H1 (cell line): ENCODE measurements around the gene NUP210L. TPM values are rescaled to one million over a fixed set of nuclear protein-coding genes. Genes with fewer than 3 reads are reported as not detected.

ENCODE experiments used
- CTCF ChIA-PET: fragments of 300-600 bp; sonication (Branson Sonifier 250); formaldehyde crosslinking; loops from one replicate; lab custom pipeline; 2021; ENCODE audit not compliant: partially characterized antibody; lab: Charles Lee
- POLR2A ChIA-PET: fragments of 300-600 bp; sonication (Branson Sonifier 250); formaldehyde crosslinking; loops from one replicate; lab custom pipeline; 2021; ENCODE audit warnings: inconsistent platforms; ENCODE audit not compliant: partially characterized antibody; lab: Charles Lee
- DNase-seq, 2 experiments: peaks; one replicate each; pipeline versions ENCODE4 v3.0.0 to v3.0.0-alpha.2; 2010 to 2022; ENCODE audit warnings: low spot score in 2 of 2, low read depth in 1 of 2, mixed read lengths in 1 of 2
- FAIRE-seq: peaks from 2 replicates; lab custom pipeline; 2011; peaks lifted over from hg19 to GRCh38; lab: Jason Lieb, UNC
- H2AFZ ChIP-seq: 2 replicates; pipeline ENCODE4 v1.8.1; 2012; ENCODE audit warnings: low read length, inconsistent platforms
- H2AK5ac ChIP-seq: 2 replicates; pipeline ENCODE4 v1.6.1; 2013; ENCODE audit warnings: low read depth, low read length
- H2BK120ac ChIP-seq: replicated peaks from 2 replicates; pipeline ENCODE3; 2013; ENCODE audit warnings: low read depth, low read length, inconsistent platforms
- H2BK12ac ChIP-seq: 2 replicates; pipeline ENCODE4 v1.6.1; 2013; ENCODE audit warnings: low read depth, low read length
- H2BK15ac ChIP-seq: 2 replicates; pipeline ENCODE4 v1.6.1; 2013; ENCODE audit warnings: low read length
- H2BK20ac ChIP-seq: 2 replicates; pipeline ENCODE4 v1.6.1; 2013; ENCODE audit warnings: low read length
- H2BK5ac ChIP-seq: 2 replicates; pipeline ENCODE4 v1.6.1; 2013; ENCODE audit warnings: low read depth, low read length
- H3K14ac ChIP-seq: 2 replicates; pipeline ENCODE4 v1.6.1; 2013; ENCODE audit warnings: inconsistent platforms; ENCODE audit not compliant: insufficient read length
- H3K18ac ChIP-seq: 2 replicates; pipeline ENCODE4 v1.6.1; 2013; ENCODE audit warnings: low read length; ENCODE audit errors: extremely low read depth
- H3K23ac ChIP-seq: 2 replicates; pipeline ENCODE4 v1.6.1; 2013; ENCODE audit warnings: inconsistent platforms; ENCODE audit not compliant: insufficient read length
- H3K23me2 ChIP-seq: 2 replicates; pipeline ENCODE4 v1.6.1; 2013; ENCODE audit warnings: low read depth, low read length
- H3K27ac ChIP-seq: 2 replicates; pipeline ENCODE4 v1.6.1; 2011; ENCODE audit warnings: low read depth, low read length, inconsistent platforms
- H3K27me3 ChIP-seq, 4 experiments: replicated peaks in 1 of 4; 1 replicate in 1 of 4; 2 replicates in 3 of 4; pipeline versions ENCODE4 v1.6.1 to v1.8.1; 2011 to 2013; ENCODE audit warnings: low read length in 3 of 4, mild to moderate bottlenecking in 3 of 4, inconsistent platforms in 2 of 4, mixed read lengths in 2 of 4, moderate library complexity in 1 of 4; ENCODE audit not compliant: control insufficient read depth in 3 of 4, insufficient read depth in 3 of 4; ENCODE audit errors: extremely low read depth in 1 of 4
- H3K36me3 ChIP-seq, 4 experiments: 2 replicates each; pipeline versions ENCODE4 v1.6.1 to v1.8.1; 2011 to 2013; ENCODE audit warnings: mild to moderate bottlenecking in 4 of 4, low read length in 3 of 4, moderate library complexity in 2 of 4, control low read depth in 1 of 4, inconsistent platforms in 1 of 4; ENCODE audit not compliant: insufficient read depth in 4 of 4, control insufficient read depth in 2 of 4
- H3K4ac ChIP-seq: replicated peaks from 2 replicates; pipeline ENCODE3; 2013; ENCODE audit warnings: low read length, low read depth, mixed read lengths, inconsistent platforms; ENCODE audit not compliant: insufficient read length
- H3K4me1 ChIP-seq, 4 experiments: replicated peaks in 1 of 4; 1 replicate in 1 of 4; 2 replicates in 3 of 4; pipeline versions ENCODE4 v1.6.1 to v1.8.1; 2011 to 2013; ENCODE audit warnings: low read length in 3 of 4, inconsistent platforms in 2 of 4, mixed read lengths in 1 of 4; ENCODE audit not compliant: insufficient read depth in 4 of 4, control insufficient read depth in 3 of 4
- H3K4me2 ChIP-seq, 2 experiments: 2 replicates each; pipeline versions ENCODE4 v1.6.1 to v1.8.1; 2011 to 2013; ENCODE audit warnings: low read depth in 2 of 2, low read length in 2 of 2, control low read depth in 1 of 2, inconsistent platforms in 1 of 2, mild to moderate bottlenecking in 1 of 2; ENCODE audit not compliant: insufficient read depth in 1 of 2
- H3K4me3 ChIP-seq, 4 experiments: fragments of 200-600, 300-600 bp in 1 of 4; sonication (generic), shearing (Covaris generic), sonication (Bioruptor Twin) in 1 of 4; 2 replicates each; pipeline versions ENCODE4 v1.5.1 to v1.8.1; 2011 to 2016; ENCODE audit warnings: low read length in 4 of 4, low read depth in 3 of 4, control low read depth in 2 of 4, inconsistent platforms in 2 of 4, mild to moderate bottlenecking in 2 of 4, mixed read lengths in 1 of 4, moderate library complexity in 1 of 4; ENCODE audit not compliant: insufficient read depth in 2 of 4; ENCODE audit errors: extremely low read depth in 1 of 4
- H3K56ac ChIP-seq: replicated peaks from 2 replicates; pipeline ENCODE3; 2013; ENCODE audit warnings: low read depth, mild to moderate bottlenecking, mixed read lengths, low read length, inconsistent platforms; ENCODE audit not compliant: insufficient read length
- H3K79me1 ChIP-seq: 2 replicates; pipeline ENCODE4 v1.6.1; 2013; ENCODE audit warnings: low read depth, low read length, control low read depth
- H3K79me2 ChIP-seq, 2 experiments: 2 replicates each; pipeline versions ENCODE4 v1.6.1 to v1.8.1; 2012 to 2013; ENCODE audit warnings: low read length in 2 of 2, mild to moderate bottlenecking in 2 of 2, inconsistent platforms in 1 of 2; ENCODE audit not compliant: insufficient read depth in 2 of 2, control insufficient read depth in 1 of 2
- H3K9ac ChIP-seq, 4 experiments: replicated peaks in 1 of 4; 1 replicate in 1 of 4; 2 replicates in 3 of 4; pipeline versions ENCODE4 v1.6.1 to v1.8.1; 2011 to 2013; ENCODE audit warnings: low read depth in 3 of 4, low read length in 3 of 4, control low read depth in 2 of 4, mild to moderate bottlenecking in 2 of 4, moderate library complexity in 2 of 4, inconsistent platforms in 1 of 4; ENCODE audit errors: extremely low read depth in 1 of 4
- H3K9me3 ChIP-seq, 2 experiments: 2 replicates each; pipeline versions ENCODE4 v1.6.1 to v1.8.1; 2012 to 2013; ENCODE audit warnings: mild to moderate bottlenecking in 2 of 2, moderate library complexity in 2 of 2, control low read depth in 1 of 2, inconsistent platforms in 1 of 2, low read depth in 1 of 2, low read length in 1 of 2, mixed read lengths in 1 of 2; ENCODE audit not compliant: insufficient read depth in 2 of 2
- H4K20me1 ChIP-seq, 2 experiments: replicated peaks in 1 of 2; 2 replicates each; pipeline versions ENCODE3 to v1.8.1; 2011 to 2013; ENCODE audit warnings: inconsistent platforms in 2 of 2, low read length in 2 of 2, mild to moderate bottlenecking in 1 of 2; ENCODE audit not compliant: insufficient read depth in 2 of 2, control insufficient read depth in 1 of 2
- H4K5ac ChIP-seq: 2 replicates; pipeline ENCODE4 v1.6.1; 2013; ENCODE audit warnings: low read length, low read depth, mixed read lengths, inconsistent platforms; ENCODE audit not compliant: insufficient read length
- H4K8ac ChIP-seq: 2 replicates; pipeline ENCODE4 v1.8.0; 2013; ENCODE audit warnings: mild to moderate bottlenecking, moderate library complexity, low read length, inconsistent platforms; ENCODE audit not compliant: insufficient read depth; ENCODE audit errors: extremely low read depth
- H4K91ac ChIP-seq: replicated peaks from 2 replicates; pipeline ENCODE3; 2013; ENCODE audit warnings: low read length, mixed read lengths, inconsistent platforms; ENCODE audit not compliant: insufficient read length
- HDAC6 ChIP-seq: IDR thresholded peaks from one replicate; pipeline ENCODE4 v1.7.1; 2012; ENCODE audit warnings: low read depth, mild to moderate bottlenecking, inconsistent platforms, low read length, moderate library complexity
- RAD21 ChIP-seq, 2 experiments: IDR thresholded peaks in 1 of 2; conservative IDR thresholded peaks in 1 of 2; 2 replicates each; pipeline ENCODE4 v1.6.1; 2011; ENCODE audit warnings: low read depth in 2 of 2, low read length in 2 of 2, improper control_type of control experiment in 1 of 2, inconsistent platforms in 1 of 2, mild to moderate bottlenecking in 1 of 2, moderate library complexity in 1 of 2
- SP4 ChIP-seq: IDR thresholded peaks from 2 replicates; pipeline ENCODE4 v1.6.1; 2012; ENCODE audit warnings: low read length, inconsistent platforms
- WGBS, 2 experiments: shearing (Covaris generic) in 1 of 2; methylation state at CpG; one replicate each; pipeline versions ENCODE4 v1.1.6 to v1.1.7; 2013 to 2015; ENCODE audit warnings: low lambda C conversion rate in 2 of 2, mixed read lengths in 2 of 2, inconsistent platforms in 1 of 2, low coverage in 1 of 2, missing lambda C conversion rate in 1 of 2; ENCODE audit not compliant: insufficient replicate concordance in 2 of 2, insufficient coverage in 1 of 2, insufficient read length in 1 of 2; ENCODE audit errors: extremely low coverage in 1 of 2, missing lambda C conversion rate in 1 of 2; 5-methylcytosine and 5-hydroxymethylcytosine counted together
- polyA plus RNA-seq, 7 experiments: library from polyadenylated mRNA; depleted of rRNA in 3 of 7; stranded (reverse) in 5 of 7; unstranded in 2 of 7; fragments of >200 nt in 5 of 7; fragments of 200-250 nt in 2 of 7; gene quantifications; 1 replicate in 5 of 7; 2 replicates in 1 of 7; 4 replicates in 1 of 7; pipeline versions ENCODE4 v1.2.1 to v1.2.3, GENCODE V29; 2011 to 2013; ENCODE audit warnings: missing spikeins in 2 of 7, mixed read lengths in 2 of 7
- total RNA-seq: library from RNA; stranded (reverse); fragmentation: NEBNext Ultra II Directional; extraction: Animal tissue kit (Norgen Biotek cat#: 25700); gene quantifications from 2 replicates; pipeline ENCODE4 v1.2.1, GENCODE V29; 2021
- TF ChIP-seq, protein P1 (sequence below): IDR thresholded peaks from 2 replicates; pipeline ENCODE4 v1.6.1; 2012; ENCODE audit warnings: inconsistent platforms
- TF ChIP-seq, protein P2 (sequence below): IDR thresholded peaks from 2 replicates; pipeline ENCODE4 v1.6.1; 2011; ENCODE audit warnings: low read length, improper control_type of control experiment

NUP210L gene
- total and polyA plus RNA-seq, 2 of the 8 experiments (the other 6 are each of a cell fraction or from before 2014, with no cell fraction given), result not detected

DNA sequence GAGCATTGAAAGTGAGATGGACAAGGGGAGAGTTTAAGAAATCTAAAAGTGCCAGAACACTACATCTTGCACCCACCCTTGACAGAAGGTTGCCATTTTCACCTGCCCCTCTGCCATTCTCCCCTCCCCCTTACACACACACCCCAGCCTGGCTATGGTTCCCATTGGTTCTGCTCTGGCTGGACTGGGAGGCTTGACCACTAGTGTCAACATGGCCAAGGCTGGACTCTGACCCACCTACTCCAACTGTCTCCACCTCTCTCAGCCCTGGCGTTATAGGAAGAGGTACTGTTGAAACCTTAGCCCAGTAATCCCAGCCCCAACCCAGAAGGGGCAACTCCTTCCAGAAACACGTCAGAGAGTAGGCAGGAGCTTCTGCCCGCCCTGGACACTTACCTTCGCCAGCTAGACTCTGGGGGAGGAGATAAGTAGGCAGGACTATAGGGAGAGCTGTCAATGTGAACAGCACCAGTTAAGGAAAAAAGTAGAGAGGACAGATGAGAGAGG is 201.0 kb downstream of the NUP210L start:
- ChIA-PET POLR2A (interaction anchor here (1.0 to 8.8 kb wide), 8 partner anchors 8 to 39 kb away, joined by 3 to 156 read pairs (median 7); partner anchors contain the start of genes CREB3L4, DENND4B, JTB and RAB13), CTCF (interaction anchor here (0.6 to 6.4 kb wide), 6 partner anchors 9 to 133 kb away, joined by 3 to 31 read pairs (median 4); partner anchors contain the start of genes DENND4B, JTB, RAB13 and SLC39A1)
- Histone ChIP-seq H2BK15ac (no peak overlapping the region), H3K23me2 (peaks cover 10% of the 10 kb centered on the region), H3K4me2 (no peak overlapping the region), H4K91ac (no peak overlapping the region), H3K4me3 (no peak overlapping the region), H3K9me3 (no peaks in the 10 kb centered on the region), H3K18ac (no peak overlapping the region), H4K8ac (no peak overlapping the region), H3K27ac (no peak overlapping the region), H3K9ac (no peak overlapping the region), H2BK20ac (no peak overlapping the region), H3K23ac (no peak overlapping the region), H3K79me1 (peaks cover 24% of the 10 kb centered on the region), H3K27me3 (no peaks in the 10 kb centered on the region), H2BK5ac (no peak overlapping the region), H3K14ac (no peak overlapping the region), H3K36me3 (peaks cover 7 to 24% (median 20%) of the 10 kb centered on the region in 4 experiments), H4K5ac (no peak overlapping the region), H3K4me1 (peaks cover 0 to 8% (median 2%) of the 10 kb centered on the region in 4 experiments; a peak in 4 of 7 replicates), H2BK120ac (no peak overlapping the region), H3K56ac (no peak overlapping the region), H3K79me2 (peaks cover 21 to 46% of the 10 kb centered on the region in 2 experiments), H3K4ac (no peak overlapping the region), H4K20me1 (peaks cover 8 to 16% of the 10 kb centered on the region in 2 experiments), H2AFZ (no peak overlapping the region), H2BK12ac (no peak overlapping the region), H2AK5ac (no peak overlapping the region)
- WGBS, 2 experiments, result 88% methylated on average over 4 of the region's 4 CpGs; no CpG with 5 or more reads in 1 of the 2 experiments
- DNase-seq (no peak), FAIRE-seq (no peak)
- TF ChIP-seq HDAC6 (no peak), SP4 (no peak), RAD21 (IDR thresholded peaks at IDR 0.05 in 1 of 2, conservative IDR thresholded peaks at IDR 0.05 in 1 of 2; ENCODE audit: low read depth in 2 of 2, low read length in 2 of 2) (no peak)
- TF ChIP-seq, protein P1, sequence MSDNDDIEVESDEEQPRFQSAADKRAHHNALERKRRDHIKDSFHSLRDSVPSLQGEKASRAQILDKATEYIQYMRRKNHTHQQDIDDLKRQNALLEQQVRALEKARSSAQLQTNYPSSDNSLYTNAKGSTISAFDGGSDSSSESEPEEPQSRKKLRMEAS, result no peak
- TF ChIP-seq, protein P2, sequence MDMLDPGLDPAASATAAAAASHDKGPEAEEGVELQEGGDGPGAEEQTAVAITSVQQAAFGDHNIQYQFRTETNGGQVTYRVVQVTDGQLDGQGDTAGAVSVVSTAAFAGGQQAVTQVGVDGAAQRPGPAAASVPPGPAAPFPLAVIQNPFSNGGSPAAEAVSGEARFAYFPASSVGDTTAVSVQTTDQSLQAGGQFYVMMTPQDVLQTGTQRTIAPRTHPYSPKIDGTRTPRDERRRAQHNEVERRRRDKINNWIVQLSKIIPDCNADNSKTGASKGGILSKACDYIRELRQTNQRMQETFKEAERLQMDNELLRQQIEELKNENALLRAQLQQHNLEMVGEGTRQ, result no peak
